HG02588 (cell line): ENCODE measurements around the gene PPARD.
"Not testable (repeated sequence)": the region's sequence is repeated elsewhere in the genome, so short reads cannot be mapped to it uniquely, and the experiment has no call there.

Source experiments
- ATAC-seq: cut with Tn5 transposase; IDR thresholded peaks from one replicate; pipeline ENCODE4 v1.9.1; 2021; ENCODE audit warnings: mild to moderate bottlenecking, moderate library complexity; ENCODE audit not compliant: unreplicated experiment

Gene PPARD

GRCh38 chr6:35403544-35404442, 61.4 kb downstream of the PPARD start:
- no peak for ATAC-seq

- ATAC-seq: no peak
Measured at GRCh38 chr6:35406711-35407485, 64.5 kb downstream of the PPARD start.

- no peak for ATAC-seq
Measured at GRCh38 chr6:35409245-35409644, 66.9 kb downstream of the PPARD start.

- no peak for ATAC-seq
Measured at GRCh38 chr6:35410131-35410530, 67.8 kb downstream of the PPARD start.

- no peak for ATAC-seq
Measured at GRCh38 chr6:35411066-35411465, 68.7 kb downstream of the PPARD start.

GRCh38 chr6:35412102-35412501, 69.7 kb downstream of the PPARD start:
- no peak for ATAC-seq

GRCh38 chr6:35413911-35414310, 71.6 kb downstream of the PPARD start:
- ATAC-seq: no peak

- ATAC-seq: no peak
Measured at GRCh38 chr6:35415065-35415891, 72.9 kb downstream of the PPARD start.

GRCh38 chr6:35417979-35418661, 75.8 kb downstream of the PPARD start:
- ATAC-seq: no peak

GRCh38 chr6:35419417-35419816, 77.1 kb downstream of the PPARD start:
- no peak for ATAC-seq

GRCh38 chr6:35419961-35420360, 77.6 kb downstream of the PPARD start:
- ATAC-seq: no peak

- no peak for ATAC-seq
Measured at GRCh38 chr6:35425284-35425683, 82.9 kb downstream of the PPARD start.

- ATAC-seq: no peak
Measured at GRCh38 chr6:35426074-35426473, 83.7 kb downstream of the PPARD start.

- ATAC-seq: no peak
Measured at GRCh38 chr6:35427435-35427834, 85.1 kb downstream of the PPARD start.

GRCh38 chr6:35427851-35428321, 85.5 kb downstream of the PPARD start:
- no peak for ATAC-seq

- ATAC-seq: no peak
Measured at GRCh38 chr6:35428421-35429149, 86.2 kb downstream of the PPARD start.

GRCh38 chr6:35429463-35429862, 87.1 kb downstream of the PPARD start:
- no peak for ATAC-seq

GRCh38 chr6:35432291-35432690, 89.9 kb downstream of the PPARD start:
- ATAC-seq: no peak

- ATAC-seq: not testable (repeated sequence)
Measured at GRCh38 chr6:35432702-35433101, 90.3 kb downstream of the PPARD start.
